Fibroblast of skin of back (primary cell): ENCODE results near the gene FNDC10.

Experiments used
- DNase-seq: peaks from one replicate; pipeline ENCODE4 v3.0.0-alpha.2; 2013

Gene FNDC10

GRCh38 chr1:1627829-1628753 lies 28.2 kb upstream of the FNDC10 start:
- DNase-seq = no peak

- DNase-seq = no peak
Observed at GRCh38 chr1:1627261-1627828, 27.4 kb upstream of the FNDC10 start.

- DNase-seq = no peak
Observed at GRCh38 chr1:1626207-1627141, 26.5 kb upstream of the FNDC10 start.

- no peak for DNase-seq
Observed at GRCh38 chr1:1625824-1626206, 25.9 kb upstream of the FNDC10 start.

GRCh38 chr1:1625404-1625775 lies 25.5 kb upstream of the FNDC10 start:
- no peak for DNase-seq

- DNase-seq = no peak
Observed at GRCh38 chr1:1624443-1625403, 24.8 kb upstream of the FNDC10 start.

GRCh38 chr1:1623631-1624442 lies 23.9 kb upstream of the FNDC10 start:
- no peak for DNase-seq

GRCh38 chr1:1623181-1623630 lies 23.3 kb upstream of the FNDC10 start:
- DNase-seq = no peak

GRCh38 chr1:1622788-1623094 lies 22.8 kb upstream of the FNDC10 start:
- DNase-seq = no peak

- no peak for DNase-seq
Observed at GRCh38 chr1:1622010-1622787, 22.3 kb upstream of the FNDC10 start.

GRCh38 chr1:1621173-1622009 lies 21.5 kb upstream of the FNDC10 start:
- no peak for DNase-seq

- no peak for DNase-seq
Observed at GRCh38 chr1:1620433-1621139, 20.7 kb upstream of the FNDC10 start.

- DNase-seq = no peak
Observed at GRCh38 chr1:1619917-1620361, 20.0 kb upstream of the FNDC10 start.

- DNase-seq = no peak
Observed at GRCh38 chr1:1618396-1619068, 18.6 kb upstream of the FNDC10 start.

- DNase-seq = no peak
Observed at GRCh38 chr1:1617925-1618324, 18.0 kb upstream of the FNDC10 start.

- DNase-seq = no peak
Observed at GRCh38 chr1:1617516-1617915, 17.6 kb upstream of the FNDC10 start.

GRCh38 chr1:1616838-1617237 lies 16.9 kb upstream of the FNDC10 start:
- DNase-seq = no peak
